Stomach (tissue), 9 donors: ENCODE results near the gene C9orf40. TPM values are rescaled to one million over a fixed set of nuclear protein-coding genes. Genes with fewer than 3 reads are reported as not detected.

Experiments
- DNase-seq, 2 donors: peaks; one replicate each; pipeline versions ENCODE4 v3.0.0 to v3.0.0-alpha.2; 2013 to 2019
- H3K27ac ChIP-seq, 5 donors: fragments of 200-600 bp in 4 of 5; sonication (generic) in 4 of 5; one replicate each; pipeline ENCODE4 v1.5.1; 2013 to 2019; ENCODE audit warnings: mild to moderate bottlenecking in 1 of 5, moderate library complexity in 1 of 5
- H3K27me3 ChIP-seq, 3 donors: fragments of 200-600 bp; sonication (generic); one replicate each; pipeline ENCODE4 v1.5.1; 2017 to 2019; ENCODE audit warnings: mixed run types in 1 of 3
- H3K36me3 ChIP-seq, 4 donors: fragments of 200-600 bp; sonication (generic); 1 replicate in 3 of 4; 2 replicates in 1 of 4; pipeline ENCODE4 v1.5.1; 2016 to 2019
- H3K4me1 ChIP-seq, 4 donors: fragments of 200-600 bp; sonication (generic); one replicate each; pipeline ENCODE4 v1.5.1; 2016 to 2019
- H3K4me3 ChIP-seq, 4 donors: fragments of 200-600 bp; sonication (generic) in 3 of 4; one replicate each; pipeline ENCODE4 v1.5.1; 2016 to 2019; ENCODE audit warnings: mild to moderate bottlenecking in 1 of 4
- H3K9me3 ChIP-seq, 4 donors: fragments of 200-600 bp; sonication (generic); one replicate each; pipeline ENCODE4 v1.5.1; 2016 to 2019
- EP300 ChIP-seq: sonication (generic); formaldehyde crosslinking; IDR thresholded peaks from one replicate; pipeline ENCODE4 v1.6.1; 2017; ENCODE audit warnings: antibody characterized with exemption
- POLR2A ChIP-seq, 4 donors: fragments of 450-650 bp; IDR thresholded peaks; one replicate each; pipeline ENCODE4 v1.6.1; 2016; ENCODE audit warnings: antibody characterized with exemption in 4 of 4, control low read depth in 2 of 4, mild to moderate bottlenecking in 1 of 4, moderate library complexity in 1 of 4
- POLR2AphosphoS5 ChIP-seq, 3 donors: sonication (generic); formaldehyde crosslinking; IDR thresholded peaks; one replicate each; pipeline ENCODE4 v1.6.1; 2016; ENCODE audit warnings: antibody characterized with exemption in 3 of 3
- WGBS, 5 donors: extraction: QIAGEN DNeasy Blood & Tissue Kit in 3 of 5; methylation state at CpG; one replicate each; pipeline versions ENCODE4 v1.1.5 to v1.1.7; 2013 to 2018; 5-methylcytosine and 5-hydroxymethylcytosine counted together
- intact Hi-C: fragments of 100-400 bp; cut with DNase I; formaldehyde crosslinking; loops from one replicate; pipeline ENCODE4 v1.15.1; 2023; ENCODE audit warnings: low total_unique reads
- polyA plus RNA-seq, 3 donors: library from polyadenylated mRNA; stranded (reverse); fragments of 200-250 nt; gene quantifications; one replicate each; pipeline ENCODE4 v1.2.3, GENCODE V29; 2013
- total RNA-seq, 5 donors: library from RNA; depleted of rRNA; stranded (reverse); fragments of >200 nt; gene quantifications; one replicate each; pipeline versions ENCODE4 v1.1.0 to v1.2.3, GENCODE V29; 2014 to 2016
- TF ChIP-seq, protein P1 (sequence below), 7 experiments: fragments of 450-650 bp in 4 of 7; fragments of 200-600 bp in 3 of 7; sonication (generic) in 3 of 7; IDR thresholded peaks; one replicate each; pipeline ENCODE4 v1.5.1; 2016 to 2019; ENCODE audit warnings: antibody characterized with exemption in 7 of 7, control low read depth in 2 of 7, mild to moderate bottlenecking in 1 of 7
- donor health status: healthy with polysubstance abuse.
- donor health status: Bipolar disorder and iron deficiency.
- donor health status: healthy.

The C9orf40 gene
- total and polyA plus RNA-seq, 8 donors: 1.4 to 3.3 (median 2.2) TPM; not detected in 3

DNA sequence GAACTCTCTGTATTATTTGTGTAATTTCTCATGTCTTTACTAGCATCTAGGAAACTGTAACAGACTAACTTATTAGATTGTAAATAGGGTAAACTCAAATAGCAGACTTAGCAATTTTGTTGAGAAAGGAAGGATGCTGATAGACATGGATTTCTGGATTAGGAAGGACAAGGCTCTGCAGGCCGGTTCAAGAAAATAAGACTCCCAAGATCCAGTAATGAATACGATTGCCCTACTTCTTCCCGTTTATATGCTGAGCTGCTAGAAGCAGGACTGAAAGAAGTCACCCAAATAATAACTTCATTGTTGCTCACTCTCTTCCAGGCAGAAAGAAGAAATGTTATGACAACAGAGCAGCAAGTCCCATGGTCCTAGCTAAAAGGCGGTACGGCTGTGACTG is 22.8 kb upstream of the C9orf40 start:
- intact Hi-C loops: no loop called here
- no peak overlapping the region for H3K27ac ChIP-seq
- DNase-seq: no peak
- H3K27me3 ChIP-seq: no peaks in the 10 kb centered on the region
- H3K9me3 ChIP-seq: peaks cover 0 to 19% (median 7%) of the 10 kb centered on the region in 4 donors
- TF ChIP-seq EP300 (no peak), POLR2AphosphoS5 (IDR thresholded peaks at IDR 0.05) (no peak), POLR2A (IDR thresholded peaks at IDR 0.05) (no peak)
- TF ChIP-seq, protein P1, sequence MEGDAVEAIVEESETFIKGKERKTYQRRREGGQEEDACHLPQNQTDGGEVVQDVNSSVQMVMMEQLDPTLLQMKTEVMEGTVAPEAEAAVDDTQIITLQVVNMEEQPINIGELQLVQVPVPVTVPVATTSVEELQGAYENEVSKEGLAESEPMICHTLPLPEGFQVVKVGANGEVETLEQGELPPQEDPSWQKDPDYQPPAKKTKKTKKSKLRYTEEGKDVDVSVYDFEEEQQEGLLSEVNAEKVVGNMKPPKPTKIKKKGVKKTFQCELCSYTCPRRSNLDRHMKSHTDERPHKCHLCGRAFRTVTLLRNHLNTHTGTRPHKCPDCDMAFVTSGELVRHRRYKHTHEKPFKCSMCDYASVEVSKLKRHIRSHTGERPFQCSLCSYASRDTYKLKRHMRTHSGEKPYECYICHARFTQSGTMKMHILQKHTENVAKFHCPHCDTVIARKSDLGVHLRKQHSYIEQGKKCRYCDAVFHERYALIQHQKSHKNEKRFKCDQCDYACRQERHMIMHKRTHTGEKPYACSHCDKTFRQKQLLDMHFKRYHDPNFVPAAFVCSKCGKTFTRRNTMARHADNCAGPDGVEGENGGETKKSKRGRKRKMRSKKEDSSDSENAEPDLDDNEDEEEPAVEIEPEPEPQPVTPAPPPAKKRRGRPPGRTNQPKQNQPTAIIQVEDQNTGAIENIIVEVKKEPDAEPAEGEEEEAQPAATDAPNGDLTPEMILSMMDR (IDR thresholded peaks at IDR 0.05): no peak
- WGBS, 5 donors: 95 to 98% (median 97%) methylated on average over 5 of the region's 5 CpGs
- peaks cover 0 to 41% (median 18%) of the 10 kb centered on the region in 4 donors for H3K36me3 ChIP-seq
- no peak overlapping the region for H3K4me3 ChIP-seq
- H3K4me1 ChIP-seq: no peaks in the 10 kb centered on the region

DNA sequence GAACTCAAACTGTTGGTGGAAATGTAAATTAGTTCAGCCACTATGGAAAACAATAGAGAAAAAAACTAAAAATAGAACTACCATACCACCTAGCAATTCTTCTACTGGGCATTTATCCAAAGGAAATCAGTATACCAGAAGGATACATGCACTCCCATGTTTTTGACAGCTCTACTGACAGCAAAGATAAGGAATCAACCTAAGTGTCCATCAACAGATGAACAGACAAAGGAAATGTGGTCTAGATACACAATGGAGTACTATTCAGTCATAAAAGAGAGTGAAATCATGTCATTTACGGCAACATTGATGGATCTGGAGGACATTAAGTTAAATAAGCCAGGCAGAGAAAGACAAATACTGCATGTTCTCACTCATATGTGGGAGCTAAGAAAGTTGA is 21.8 kb upstream of the C9orf40 start:
- TF ChIP-seq, protein P1 (IDR thresholded peaks at IDR 0.05): no peak
- TF ChIP-seq EP300: no peak
- no peak for TF ChIP-seq POLR2AphosphoS5 (IDR thresholded peaks at IDR 0.05)
- TF ChIP-seq POLR2A (IDR thresholded peaks at IDR 0.05): no peak
- no peaks in the 10 kb centered on the region for H3K4me1 ChIP-seq
- peaks cover 0 to 31% (median 12%) of the 10 kb centered on the region in 4 donors for H3K36me3 ChIP-seq
- DNase-seq: no peak
- no peaks in the 10 kb centered on the region for H3K27me3 ChIP-seq
- H3K4me3 ChIP-seq: no peak overlapping the region
- H3K27ac ChIP-seq: no peak overlapping the region
- peaks cover 0 to 19% (median 7%) of the 10 kb centered on the region in 4 donors for H3K9me3 ChIP-seq
- intact Hi-C loops: no loop called here
- 93 to 100% (median 97%) methylated on average over 1 of the region's 1 CpG for WGBS, 5 donors

DNA sequence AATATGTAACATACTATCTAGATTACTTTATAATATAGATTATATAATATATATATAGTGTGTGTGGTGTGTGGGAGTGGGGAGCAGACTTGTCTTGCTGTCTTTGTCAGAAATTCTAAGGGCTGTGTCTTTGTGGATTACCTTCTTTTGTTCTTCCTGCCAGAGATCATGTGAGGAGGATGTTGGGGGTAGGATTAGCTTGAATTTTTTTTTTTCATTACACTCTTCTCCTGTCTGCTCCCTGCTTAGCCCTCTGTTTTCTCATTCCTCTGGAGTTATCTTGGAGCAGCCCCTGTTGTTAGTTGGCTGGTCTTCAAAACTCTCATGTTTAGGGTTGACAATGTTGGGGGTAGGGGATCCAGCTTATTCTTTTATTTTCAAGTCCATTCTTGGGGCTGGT is 21.0 kb upstream of the C9orf40 start:
- Histone ChIP-seq H3K9me3 (peaks cover 0 to 19% (median 7%) of the 10 kb centered on the region in 4 donors), H3K4me1 (no peaks in the 10 kb centered on the region), H3K36me3 (peaks cover 0 to 23% (median 9%) of the 10 kb centered on the region in 4 donors), H3K4me3 (no peak overlapping the region), H3K27ac (no peak overlapping the region), H3K27me3 (no peaks in the 10 kb centered on the region)
- no peak for TF ChIP-seq EP300
- TF ChIP-seq POLR2AphosphoS5 (IDR thresholded peaks at IDR 0.05): no peak
- TF ChIP-seq POLR2A (IDR thresholded peaks at IDR 0.05): no peak
- TF ChIP-seq, protein P1 (IDR thresholded peaks at IDR 0.05): no peak
- no peak for DNase-seq
- intact Hi-C loops: no loop called here

DNA sequence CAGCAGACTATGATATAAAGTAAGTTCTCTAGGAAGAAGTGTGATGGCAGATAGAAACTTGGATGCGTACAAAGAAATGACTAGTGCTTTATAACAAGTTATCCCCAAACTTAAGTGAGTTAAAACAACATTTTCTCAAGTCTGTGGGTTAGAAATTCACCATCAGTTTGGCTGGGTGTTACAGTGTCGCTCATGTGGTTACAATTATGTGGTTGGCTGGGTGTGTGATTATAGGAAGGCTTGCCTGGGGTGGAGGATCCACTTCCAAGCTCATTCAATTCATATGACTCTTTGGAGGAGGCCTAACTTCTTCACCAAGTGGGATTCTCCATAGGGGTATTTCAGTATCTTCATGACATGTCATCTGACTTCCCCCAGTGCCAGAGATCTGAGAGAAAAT is 10.3 kb upstream of the C9orf40 start:
- intact Hi-C loops: no loop called here
- TF ChIP-seq POLR2AphosphoS5 (IDR thresholded peaks at IDR 0.05): no peak
- TF ChIP-seq, protein P1 (IDR thresholded peaks at IDR 0.05): no peak
- no peak for TF ChIP-seq POLR2A (IDR thresholded peaks at IDR 0.05)
- no peak for TF ChIP-seq EP300
- WGBS, 5 donors: 86 to 99% (median 96%) methylated on average over 2 of the region's 2 CpGs
- Histone ChIP-seq H3K27ac (no peak overlapping the region), H3K4me1 (no peaks in the 10 kb centered on the region), H3K4me3 (no peak overlapping the region), H3K27me3 (no peaks in the 10 kb centered on the region), H3K9me3 (peaks cover 0 to 14% (median 7%) of the 10 kb centered on the region in 4 donors), H3K36me3 (peaks cover 0 to 13% (median 3%) of the 10 kb centered on the region in 4 donors)
- DNase-seq: no peak
